Endothelial cell of umbilical vein (primary cell): Measurements from ENCODE around the gene ENDOD1. TPM values are rescaled to one million over a fixed set of nuclear protein-coding genes. Genes with fewer than 3 reads are reported as not detected.

Experiments
- BruUV-seq: library from RNA; stranded (reverse); fragments of 400-500 nt; replicated peaks from 2 replicates; lab custom pipeline; 2021; lab: Mats Ljungman, UMichigan
- CTCF ChIA-PET: fragments of 300-600, 350-600 bp; sonication (Branson Sonifier 250); formaldehyde crosslinking; loops from one replicate; lab custom pipeline; 2021; ENCODE audit warnings: antibody characterized with exemption, inconsistent platforms; lab: Charles Lee
- POLR2A ChIA-PET: fragments of 300-600, 350-600 bp; sonication (Branson Sonifier 250); formaldehyde crosslinking; loops from one replicate; lab custom pipeline; 2021; ENCODE audit warnings: antibody characterized with exemption, inconsistent platforms; lab: Charles Lee
- DNase-seq: peaks from one replicate; pipeline ENCODE4 v3.0.0-alpha.2; 2011; ENCODE audit warnings: low read depth, low spot score
- FAIRE-seq: peaks from 2 replicates; lab custom pipeline; 2011; peaks lifted over from hg19 to GRCh38; lab: Jason Lieb, UNC
- H2AFZ ChIP-seq: 2 replicates; pipeline ENCODE4 v1.6.0; 2012; ENCODE audit warnings: low read depth, low read length, control low read depth, inconsistent platforms
- H3K27ac ChIP-seq: 2 replicates; pipeline ENCODE4 v1.5.1; 2011; ENCODE audit warnings: low read depth, mild to moderate bottlenecking, control low read depth, low read length, moderate library complexity; ENCODE audit not compliant: insufficient read depth
- H3K27me3 ChIP-seq, 2 experiments: 2 replicates each; pipeline versions ENCODE4 v1.6.0 to v1.6.1; 2011; ENCODE audit warnings: low read length in 2 of 2, mixed read lengths in 1 of 2; ENCODE audit not compliant: control insufficient read depth in 2 of 2, insufficient read depth in 2 of 2
- H3K36me3 ChIP-seq, 2 experiments: 2 replicates in 1 of 2; 3 replicates in 1 of 2; pipeline ENCODE4 v1.5.1; 2011; ENCODE audit warnings: low read length in 2 of 2, mild to moderate bottlenecking in 1 of 2, moderate library complexity in 1 of 2; ENCODE audit not compliant: control insufficient read depth in 2 of 2, insufficient read depth in 2 of 2; ENCODE audit errors: extremely low read depth in 1 of 2
- H3K4me1 ChIP-seq: 3 replicates; pipeline ENCODE4 v1.5.1; 2011; ENCODE audit warnings: mild to moderate bottlenecking, low read length; ENCODE audit not compliant: control insufficient read depth, insufficient read depth; ENCODE audit errors: extremely low read depth
- H3K4me2 ChIP-seq: 2 replicates; pipeline ENCODE4 v1.6.1; 2011; ENCODE audit warnings: low read length, control low read depth, mixed read lengths; ENCODE audit not compliant: insufficient read depth
- H3K4me3 ChIP-seq, 3 experiments: fragments of 200-600 bp in 1 of 3; sonication (generic), shearing (Covaris generic) in 1 of 3; replicated peaks in 1 of 3; 2 replicates each; pipeline ENCODE4 v1.5.1; 2011 to 2016; ENCODE audit warnings: control low read depth in 3 of 3, low read length in 3 of 3, mild to moderate bottlenecking in 2 of 3, inconsistent platforms in 1 of 3, low read depth in 1 of 3, moderate library complexity in 1 of 3; ENCODE audit not compliant: insufficient read depth in 1 of 3
- H3K79me2 ChIP-seq: 2 replicates; pipeline ENCODE4 v1.6.0; 2012; ENCODE audit warnings: low read length, inconsistent platforms; ENCODE audit not compliant: control insufficient read depth, insufficient read depth
- H3K9ac ChIP-seq: replicated peaks from 2 replicates; pipeline ENCODE3; 2011; ENCODE audit warnings: low read length, control low read depth; ENCODE audit not compliant: insufficient read depth; ENCODE audit errors: extremely low read depth
- H3K9me1 ChIP-seq: replicated peaks from 3 replicates; pipeline ENCODE4 v1.6.0; 2011; ENCODE audit warnings: mild to moderate bottlenecking, low read length; ENCODE audit not compliant: control insufficient read depth, insufficient read depth; ENCODE audit errors: extremely low read depth
- H3K9me3 ChIP-seq: replicated peaks from 2 replicates; pipeline ENCODE4 v1.5.1; 2012; ENCODE audit warnings: low read length, inconsistent platforms; ENCODE audit not compliant: control insufficient read depth, insufficient read depth
- H4K20me1 ChIP-seq: replicated peaks from 2 replicates; pipeline ENCODE3; 2011; ENCODE audit warnings: mild to moderate bottlenecking, low read length; ENCODE audit not compliant: control insufficient read depth, insufficient read depth; ENCODE audit errors: extremely low read depth
- CTCF ChIP-seq, 2 donors: IDR thresholded peaks; 1 replicate in 1 of 2; 2 replicates in 1 of 2; pipeline ENCODE4 v1.5.1; 2011; ENCODE audit warnings: low read length in 2 of 2, mild to moderate bottlenecking in 2 of 2, moderate library complexity in 2 of 2, control low read depth in 1 of 2, inconsistent platforms in 1 of 2, low read depth in 1 of 2; ENCODE audit not compliant: insufficient read depth in 1 of 2; ENCODE audit errors: extremely low read depth in 1 of 2
- FOS ChIP-seq: IDR thresholded peaks from 2 replicates; pipeline ENCODE4 v1.6.1; 2011; ENCODE audit warnings: mild to moderate bottlenecking, low read length, moderate library complexity, borderline replicate concordance; ENCODE audit not compliant: insufficient read depth
- GATA2 ChIP-seq: IDR thresholded peaks from 2 replicates; pipeline ENCODE4 v1.7.0; 2011; ENCODE audit warnings: low read depth, mild to moderate bottlenecking, moderate library complexity, mixed read lengths, low read length; ENCODE audit not compliant: insufficient read length, insufficient read depth
- JUN ChIP-seq: IDR thresholded peaks from 2 replicates; pipeline ENCODE4 v1.6.1; 2011; ENCODE audit warnings: borderline replicate concordance, low read depth; ENCODE audit not compliant: insufficient read length, insufficient read depth
- POLR2A ChIP-seq: IDR thresholded peaks from 2 replicates; pipeline ENCODE4 v1.6.1; 2012; ENCODE audit warnings: low read depth, mild to moderate bottlenecking, control low read depth, low read length
- dilution Hi-C: fragments of 300-500 bp; cut with MboI; formaldehyde crosslinking; loops from one replicate; pipeline ENCODE4 v1.15.0; 2019; ENCODE audit warnings: low sequenced_read_pairs; ENCODE audit not compliant: extremely low pct_ligation_motif_present
- intact Hi-C: fragments of 100-400 bp; cut with micrococcal nuclease; formaldehyde crosslinking; loops from one replicate; pipeline ENCODE4 v1.10.0; 2022
- polyA plus RNA-seq, 4 experiments: library from polyadenylated mRNA; depleted of rRNA in 3 of 4; stranded (reverse) in 3 of 4; unstranded in 1 of 4; fragments of >200 nt; gene quantifications; 2 replicates each; pipeline versions ENCODE4 v1.2.1 to v1.2.3, GENCODE V29; 2011 to 2012; ENCODE audit warnings: missing spikeins in 1 of 4
- total RNA-seq: library from RNA; stranded (reverse); gene quantifications from 2 replicates; pipeline ENCODE4 v1.2.3, GENCODE V29; 2021

The ENDOD1 gene
- total and polyA plus RNA-seq, 2 donors (not counting 3 experiments of a cell fraction or from before 2014, with no cell fraction given): 10.5 to 20.5 TPM

GRCh38 chr11:95144313-95145235 lies 54.9 kb downstream of the ENDOD1 start:
- TF ChIP-seq GATA2: peak; percentile 97
- no peak for TF ChIP-seq CTCF (IDR thresholded peaks at IDR 0.05; ENCODE audit: extremely low read depth in 1 of 2, insufficient read depth in 1 of 2, low read depth in 1 of 2, low read length in 2 of 2)
- peak; percentile 39 for TF ChIP-seq JUN
- TF ChIP-seq POLR2A: no peak
- TF ChIP-seq FOS: peak; percentile 78
- BruUV-seq: no TSS peak
- Histone ChIP-seq H3K27me3 (no peaks in the 10 kb centered on the region), H4K20me1 (no peaks in the 10 kb centered on the region), H3K9ac (no peak overlapping the region), H3K79me2 (no peaks in the 10 kb centered on the region), H3K27ac (no peak overlapping the region), H3K9me1 (no peaks in the 10 kb centered on the region), H3K4me3 (no peak overlapping the region), H3K4me2 (peak overlapping the region; percentile 20), H2AFZ (no peak overlapping the region), H3K9me3 (no peaks in the 10 kb centered on the region), H3K4me1 (peaks cover 38% of the 10 kb centered on the region), H3K36me3 (no peaks in the 10 kb centered on the region)
- dilution Hi-C loops: no loop called here
- intact Hi-C loops: no loop called here
- ChIA-PET POLR2A (no interaction called here), CTCF (interaction anchor here (1.1 to 1.8 kb wide), 4 partner anchors 36 to 77 kb away, joined by 3 to 16 read pairs (median 4); partner anchors contain the start of genes ENDOD1 and SRSF8)
- FAIRE-seq (peak; percentile 91), DNase-seq (peak; percentile 42)
